HepG2 (cell line): ENCODE results near the gene ADCY5.

ENCODE experiments used
- CEBPB ChIP-seq: IDR thresholded peaks from 2 replicates; pipeline ENCODE4 v1.6.1; 2011; ENCODE audit warnings: low read depth, low read length, improper control_type of control experiment, borderline replicate concordance
- CTCF ChIP-seq: sonication (generic); formaldehyde crosslinking; IDR thresholded peaks from 2 replicates; pipeline ENCODE4 v1.5.0; 2020; ENCODE audit warnings: mild to moderate bottlenecking, missing genetic modification reagents, moderate library complexity
- DMAP1 ChIP-seq: IDR thresholded peaks from 2 replicates; pipeline ENCODE4 v1.6.1; 2016
- EP300 ChIP-seq, 3 experiments: sonication (generic) in 1 of 3; formaldehyde crosslinking in 1 of 3; IDR thresholded peaks; 2 replicates each; pipeline versions ENCODE4 v1.5.1 to v1.6.1; 2011 to 2020; ENCODE audit warnings: low read depth in 2 of 3, low read length in 2 of 3, borderline replicate concordance in 1 of 3, improper control_type of control experiment in 1 of 3, mild to moderate bottlenecking in 1 of 3, missing genetic modification reagents in 1 of 3, moderate library complexity in 1 of 3
- MED13 ChIP-seq: sonication (generic); formaldehyde crosslinking; IDR thresholded peaks from 2 replicates; pipeline ENCODE4 v1.5.0; 2020; ENCODE audit warnings: missing genetic modification reagents
- MYC ChIP-seq: sonication (generic); formaldehyde crosslinking; IDR thresholded peaks from 2 replicates; pipeline ENCODE4 v1.9.0; 2021; ENCODE audit warnings: missing genetic modification reagents, borderline replicate concordance
- POLR2A ChIP-seq, 2 experiments: IDR thresholded peaks; 2 replicates each; pipeline ENCODE4 v1.6.1; 2011; ENCODE audit warnings: low read depth in 2 of 2, low read length in 2 of 2, mild to moderate bottlenecking in 1 of 2, moderate library complexity in 1 of 2; ENCODE audit not compliant: insufficient read depth in 1 of 2
- POLR2AphosphoS2 ChIP-seq: IDR thresholded peaks from 2 replicates; pipeline ENCODE4 v1.6.1; 2011; ENCODE audit warnings: low read depth, low read length, improper control_type of control experiment
- SP1 ChIP-seq, 2 experiments: fragments of 450-650 bp in 1 of 2; sonication (generic) in 1 of 2; formaldehyde crosslinking in 1 of 2; IDR thresholded peaks; 2 replicates each; pipeline versions ENCODE4 v1.4.0 to v1.6.1; 2016 to 2020; ENCODE audit warnings: missing genetic modification reagents in 1 of 2
- SRF ChIP-seq: IDR thresholded peaks from 2 replicates; pipeline ENCODE4 v1.6.1; 2011; ENCODE audit warnings: mild to moderate bottlenecking, low read depth, low read length, moderate library complexity
- ZBTB33 ChIP-seq: sonication (generic); formaldehyde crosslinking; IDR thresholded peaks from 2 replicates; pipeline ENCODE4 v1.4.0; 2020; ENCODE audit warnings: missing genetic modification reagents
- ZNF274 ChIP-seq: sonication (generic); formaldehyde crosslinking; IDR thresholded peaks from 2 replicates; pipeline ENCODE4 v1.5.1; 2020; ENCODE audit warnings: mild to moderate bottlenecking, missing genetic modification reagents
- TF ChIP-seq, protein P1 (sequence below): sonication (generic); formaldehyde crosslinking; IDR thresholded peaks from 2 replicates; pipeline ENCODE4 v1.5.0; 2020; ENCODE audit warnings: missing genetic modification reagents

GRCh38 chr3:123236902-123237301, 212.0 kb downstream of the ADCY5 start:
- no peak for TF ChIP-seq EP300 (IDR thresholded peaks at IDR 0.05; ENCODE audit: low read depth in 2 of 2, low read length in 2 of 2)
- no peak for TF ChIP-seq EP300 (CRISPR knock-in tag; IDR thresholded peaks at IDR 0.05; ENCODE audit: borderline replicate concordance)
- TF ChIP-seq CTCF (CRISPR knock-in tag), result no peak
- no peak for TF ChIP-seq POLR2AphosphoS2
- no peak for TF ChIP-seq ZBTB33
- TF ChIP-seq SP1 (IDR thresholded peaks at IDR 0.05), result no peak
- no peak for TF ChIP-seq SP1 (CRISPR knock-in tag; IDR thresholded peaks at IDR 0.05)
- no peak for TF ChIP-seq POLR2A (IDR thresholded peaks at IDR 0.05; ENCODE audit: insufficient read depth in 1 of 2, low read depth in 2 of 2, low read length in 2 of 2)
- no peak for TF ChIP-seq MYC (CRISPR knock-in tag)
- no peak for TF ChIP-seq DMAP1 (CRISPR knock-in tag)
- no peak for TF ChIP-seq MED13 (CRISPR knock-in tag)
- no peak for TF ChIP-seq CEBPB
- TF ChIP-seq ZNF274 (CRISPR knock-in tag), result no peak
- no peak for TF ChIP-seq SRF
- TF ChIP-seq, protein P1, sequence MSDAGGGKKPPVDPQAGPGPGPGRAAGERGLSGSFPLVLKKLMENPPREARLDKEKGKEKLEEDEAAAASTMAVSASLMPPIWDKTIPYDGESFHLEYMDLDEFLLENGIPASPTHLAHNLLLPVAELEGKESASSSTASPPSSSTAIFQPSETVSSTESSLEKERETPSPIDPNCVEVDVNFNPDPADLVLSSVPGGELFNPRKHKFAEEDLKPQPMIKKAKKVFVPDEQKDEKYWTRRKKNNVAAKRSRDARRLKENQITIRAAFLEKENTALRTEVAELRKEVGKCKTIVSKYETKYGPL (CRISPR knock-in tag), result no peak
